ENCODE measurements around the gene CLEC10A.

GRCh38 chr17:7063518-7064094 is 16.4 kb downstream of the CLEC10A start:
- TF ChIP-seq POLR2A (IDR thresholded peaks at IDR 0.05; ENCODE audit: low read depth) (no peak), EP300 (IDR thresholded peaks at IDR 0.05) (no peak), CTCF (IDR thresholded peaks at IDR 0.05) (no peak), POLR2AphosphoS5 (IDR thresholded peaks at IDR 0.05) (no peak)
